Measurements from ENCODE around the gene POMP.

GRCh38 chr13:28684257-28684656 is 25.3 kb downstream of the POMP start:
- TF ChIP-seq CTCF (IDR thresholded peaks at IDR 0.05) (no peak), POLR2A (IDR thresholded peaks at IDR 0.05) (no peak), POLR2AphosphoS5 (IDR thresholded peaks at IDR 0.05) (no peak)

Measured in suprapubic skin (tissue), 4 donors.